ENCODE data around the gene ARHGAP9. TPM values are rescaled to one million over a fixed set of nuclear protein-coding genes. Genes with fewer than 3 reads are reported as not detected.

ARHGAP9 gene
- total RNA-seq, 1 donor from 2014 or later, result 1.1 TPM

DNA sequence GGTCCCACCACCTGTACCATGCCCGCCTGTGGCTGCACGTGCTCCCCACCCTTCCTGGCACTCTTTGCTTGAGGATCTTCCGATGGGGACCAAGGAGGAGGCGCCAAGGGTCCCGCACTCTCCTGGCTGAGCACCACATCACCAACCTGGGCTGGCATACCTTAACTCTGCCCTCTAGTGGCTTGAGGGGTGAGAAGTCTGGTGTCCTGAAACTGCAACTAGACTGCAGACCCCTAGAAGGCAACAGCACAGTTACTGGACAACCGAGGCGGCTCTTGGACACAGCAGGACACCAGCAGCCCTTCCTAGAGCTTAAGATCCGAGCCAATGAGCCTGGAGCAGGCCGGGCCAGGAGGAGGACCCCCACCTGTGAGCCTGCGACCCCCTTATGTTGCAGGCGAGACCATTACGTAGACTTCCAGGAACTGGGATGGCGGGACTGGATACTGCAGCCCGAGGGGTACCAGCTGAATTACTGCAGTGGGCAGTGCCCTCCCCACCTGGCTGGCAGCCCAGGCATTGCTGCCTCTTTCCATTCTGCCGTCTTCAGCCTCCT lies 23.4 kb downstream of the ARHGAP9 start:
- H3K27me3 ChIP-seq (ENCODE audit: control insufficient read depth, insufficient read depth, low read length), result peaks cover 2% of the 10 kb centered on the region
- no peaks in the 10 kb centered on the region for H3K36me3 ChIP-seq (ENCODE audit: control insufficient read depth, insufficient read depth, low read length)
- H3K4me3 ChIP-seq (ENCODE audit: low read depth, low read length), result no peak overlapping the region
- DNase-seq (ENCODE audit: low read depth), result no peak
- TF ChIP-seq CTCF (IDR thresholded peaks at IDR 0.05; ENCODE audit: insufficient read depth, low read length, poor library complexity, severe bottlenecking), result peak; percentile 84

DNA sequence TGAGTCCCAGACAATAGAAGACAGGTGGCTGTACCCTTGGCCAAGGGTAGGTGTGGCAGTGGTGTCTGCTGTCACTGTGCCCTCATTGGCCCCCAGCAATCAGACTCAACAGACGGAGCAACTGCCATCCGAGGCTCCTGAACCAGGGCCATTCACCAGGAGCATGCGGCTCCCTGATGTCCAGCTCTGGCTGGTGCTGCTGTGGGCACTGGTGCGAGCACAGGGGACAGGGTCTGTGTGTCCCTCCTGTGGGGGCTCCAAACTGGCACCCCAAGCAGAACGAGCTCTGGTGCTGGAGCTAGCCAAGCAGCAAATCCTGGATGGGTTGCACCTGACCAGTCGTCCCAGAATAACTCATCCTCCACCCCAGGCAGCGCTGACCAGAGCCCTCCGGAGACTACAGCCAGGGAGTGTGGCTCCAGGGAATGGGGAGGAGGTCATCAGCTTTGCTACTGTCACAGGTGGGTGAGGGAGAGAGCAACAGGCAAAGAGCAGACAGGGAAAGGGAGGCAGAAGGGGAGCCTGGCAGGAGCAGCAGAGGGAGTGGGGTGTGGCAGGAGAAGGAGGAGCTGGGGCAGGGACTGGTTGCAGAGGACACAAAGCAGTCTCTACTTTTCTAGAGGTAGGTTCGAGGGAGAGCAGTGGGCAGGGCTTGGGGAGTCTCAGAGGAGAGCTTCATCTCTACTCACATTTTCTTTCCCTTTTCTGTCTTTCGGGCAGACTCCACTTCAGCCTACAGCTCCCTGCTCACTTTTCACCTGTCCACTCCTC lies 24.1 kb downstream of the ARHGAP9 start:
- Histone ChIP-seq H3K4me3 (ENCODE audit: low read depth, low read length) (no peak overlapping the region), H3K27me3 (ENCODE audit: control insufficient read depth, insufficient read depth, low read length) (peaks cover 2% of the 10 kb centered on the region), H3K36me3 (ENCODE audit: control insufficient read depth, insufficient read depth, low read length) (no peaks in the 10 kb centered on the region)
- DNase-seq (ENCODE audit: low read depth), result no peak
- no peak for TF ChIP-seq CTCF (IDR thresholded peaks at IDR 0.05; ENCODE audit: insufficient read depth, low read length, poor library complexity, severe bottlenecking)

DNA sequence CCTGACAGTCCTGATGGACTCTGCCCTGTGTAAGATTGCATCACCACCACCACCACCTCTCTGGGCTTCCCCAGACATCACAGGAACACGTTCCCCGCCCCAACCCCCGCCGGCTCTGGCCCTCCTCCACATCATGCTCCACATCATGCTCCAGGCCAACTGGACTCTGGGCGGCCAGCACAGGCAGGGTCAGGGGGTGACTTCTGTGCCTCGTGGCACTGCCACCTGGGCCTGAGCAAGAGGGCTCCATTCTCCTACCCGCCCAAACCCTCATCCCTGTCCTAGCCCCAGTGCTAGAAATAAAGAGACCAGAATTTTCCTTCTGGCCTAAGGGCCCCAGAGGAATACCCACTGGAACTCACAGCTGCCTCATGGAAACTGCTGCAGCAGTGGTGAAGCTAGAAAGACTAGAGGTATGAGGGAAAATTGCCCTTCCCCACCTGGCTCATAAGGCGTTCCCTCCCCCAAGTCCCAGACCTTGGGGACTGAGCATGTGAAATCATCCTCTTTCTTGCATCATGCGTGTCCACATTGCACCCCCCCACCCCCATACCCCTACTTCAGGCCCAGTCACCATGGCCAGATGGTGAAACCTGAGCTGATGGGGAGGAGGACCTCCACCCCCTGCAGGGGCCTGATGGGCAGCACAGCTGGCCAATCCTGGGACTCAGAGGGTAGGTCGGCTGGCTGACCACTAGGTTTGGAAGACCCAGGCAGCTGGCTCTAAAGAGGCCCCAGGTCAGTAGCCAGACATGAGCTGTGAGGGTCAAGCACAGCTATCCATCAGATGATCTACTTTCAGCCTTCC lies 24.9 kb downstream of the ARHGAP9 start, which contains the start of gene INHBE:
Gene INHBE, plus strand, starts transcription at position 742 of the 808 bp plus-strand sequence. CDS start 230 bp downstream, outside the sequence.
- H3K36me3 ChIP-seq (ENCODE audit: control insufficient read depth, insufficient read depth, low read length), result no peaks in the 10 kb centered on the region
- peak; percentile 45 for DNase-seq (ENCODE audit: low read depth)
- no peak for TF ChIP-seq CTCF (IDR thresholded peaks at IDR 0.05; ENCODE audit: insufficient read depth, low read length, poor library complexity, severe bottlenecking)
- H3K27me3 ChIP-seq (ENCODE audit: control insufficient read depth, insufficient read depth, low read length), result peaks cover 2% of the 10 kb centered on the region
- H3K4me3 ChIP-seq (ENCODE audit: low read depth, low read length), result no peak within 1 kb of the TSS

DNA sequence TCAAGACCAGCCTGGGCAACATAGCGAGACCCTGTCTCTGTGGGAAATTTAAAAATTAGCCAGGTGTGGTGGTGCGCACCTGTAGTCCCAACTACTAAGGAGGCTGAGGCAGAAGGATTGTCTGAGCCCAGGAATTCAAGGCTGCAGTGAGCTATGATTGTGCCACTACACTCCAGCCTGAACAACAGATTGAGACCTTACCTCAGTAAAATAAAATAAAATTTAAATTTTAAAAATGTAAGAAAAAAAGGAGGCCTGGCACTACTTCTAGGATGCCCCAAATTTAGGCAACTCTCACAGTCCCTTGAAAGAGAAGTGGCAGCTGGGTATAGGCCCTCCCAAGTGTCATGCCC lies 25.5 kb downstream of the ARHGAP9 start:
- no peak for DNase-seq (ENCODE audit: low read depth)
- TF ChIP-seq CTCF (IDR thresholded peaks at IDR 0.05; ENCODE audit: insufficient read depth, low read length, poor library complexity, severe bottlenecking), result no peak

DNA sequence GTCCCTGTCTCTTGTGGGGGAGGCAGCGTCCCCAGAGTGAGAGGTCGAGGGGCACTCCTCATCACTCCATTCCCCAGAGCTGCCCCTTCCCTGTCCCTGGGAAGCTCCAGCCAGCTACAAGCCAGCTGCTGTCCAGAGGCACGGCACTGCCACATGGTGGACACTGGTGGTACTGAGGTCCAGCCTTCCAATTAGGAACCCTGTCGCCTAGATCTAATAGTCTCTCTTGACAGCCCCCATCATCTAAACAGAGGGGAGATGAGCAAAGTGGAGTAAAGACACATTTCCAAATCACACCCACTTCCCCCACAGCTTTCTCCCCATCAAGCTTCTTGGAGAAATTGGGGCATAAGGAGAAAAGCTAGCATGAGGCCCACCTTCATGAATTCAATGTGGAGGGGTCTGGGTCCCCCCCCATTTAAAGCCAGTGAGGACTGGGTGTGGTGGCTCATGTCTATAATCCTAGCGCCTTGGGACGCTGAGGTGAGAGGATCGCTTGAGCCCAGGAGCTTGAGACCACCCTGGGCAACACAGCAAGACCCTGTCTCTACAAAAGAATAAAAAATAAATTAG lies 26.6 kb downstream of the ARHGAP9 start:
- Histone ChIP-seq H3K36me3 (ENCODE audit: control insufficient read depth, insufficient read depth, low read length) (no peaks in the 10 kb centered on the region), H3K27me3 (ENCODE audit: control insufficient read depth, insufficient read depth, low read length) (peaks cover 2% of the 10 kb centered on the region), H3K4me3 (ENCODE audit: low read depth, low read length) (no peak overlapping the region)
- peak; percentile 95 for TF ChIP-seq CTCF (IDR thresholded peaks at IDR 0.05; ENCODE audit: insufficient read depth, low read length, poor library complexity, severe bottlenecking)
- no peak for DNase-seq (ENCODE audit: low read depth)

More for the DNA sequence above, 25.5 kb downstream of the ARHGAP9 start:
- H3K4me3 ChIP-seq (ENCODE audit: low read depth, low read length), result no peak overlapping the region
- peaks cover 2% of the 10 kb centered on the region for H3K27me3 ChIP-seq (ENCODE audit: control insufficient read depth, insufficient read depth, low read length)
- no peaks in the 10 kb centered on the region for H3K36me3 ChIP-seq (ENCODE audit: control insufficient read depth, insufficient read depth, low read length)

Data from kidney epithelial cell (primary cell).